Stimulated activated CD8-positive, alpha-beta memory T cell treated with anti-CD3 and anti-CD28 coated beads, Interleukin-4, amount 100 ng/mL, for 24 hours (primary cell): ENCODE data around the gene DDI1.
"Not testable (repeated sequence)": the region's sequence is repeated elsewhere in the genome, so short reads cannot be mapped to it uniquely, and the experiment has no call there.

Experiments
- DNase-seq: peaks from one replicate; pipeline ENCODE4 v3.0.0-alpha.2; 2020; ENCODE audit warnings: low read depth

The DDI1 gene

DNA sequence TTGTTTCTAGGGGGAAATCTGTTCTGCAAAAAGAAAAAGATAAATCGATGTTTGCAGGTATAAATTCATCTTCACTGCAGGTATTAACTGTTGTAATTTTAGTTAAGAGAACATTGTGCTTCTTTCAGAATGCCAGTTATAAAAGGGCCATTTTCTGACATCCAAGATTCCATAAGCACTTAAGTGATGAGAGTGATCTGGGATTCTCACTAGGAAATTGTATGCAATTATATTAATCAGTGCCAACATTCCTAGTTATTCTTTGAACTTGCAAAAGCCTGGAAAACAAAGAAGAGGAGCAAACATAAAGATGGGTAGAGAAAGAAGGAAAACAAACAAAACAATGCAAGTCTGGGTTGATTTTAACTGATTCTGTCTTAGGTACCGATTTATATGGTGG is 5.4 kb downstream of the DDI1 start:
- no peak for DNase-seq

DNA sequence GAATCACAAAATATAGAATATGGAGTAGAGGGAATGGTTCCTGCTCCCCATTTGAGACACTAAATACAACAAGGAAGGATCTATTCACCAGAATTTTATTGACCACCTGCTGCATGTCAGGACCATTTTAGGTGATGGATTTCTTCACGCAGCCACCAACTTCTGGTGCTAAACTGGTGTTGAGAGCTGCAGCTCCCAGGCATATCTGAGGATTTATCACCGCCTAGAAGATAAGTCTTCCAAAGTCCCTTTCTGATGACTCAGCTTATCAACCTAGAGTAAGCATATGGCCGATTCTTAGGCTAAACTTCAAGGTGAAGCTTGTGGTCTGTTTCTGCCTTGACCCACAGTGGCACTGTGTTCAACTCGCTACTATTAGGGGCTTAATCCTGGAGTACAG is 6.7 kb downstream of the DDI1 start:
- no peak for DNase-seq

DNA sequence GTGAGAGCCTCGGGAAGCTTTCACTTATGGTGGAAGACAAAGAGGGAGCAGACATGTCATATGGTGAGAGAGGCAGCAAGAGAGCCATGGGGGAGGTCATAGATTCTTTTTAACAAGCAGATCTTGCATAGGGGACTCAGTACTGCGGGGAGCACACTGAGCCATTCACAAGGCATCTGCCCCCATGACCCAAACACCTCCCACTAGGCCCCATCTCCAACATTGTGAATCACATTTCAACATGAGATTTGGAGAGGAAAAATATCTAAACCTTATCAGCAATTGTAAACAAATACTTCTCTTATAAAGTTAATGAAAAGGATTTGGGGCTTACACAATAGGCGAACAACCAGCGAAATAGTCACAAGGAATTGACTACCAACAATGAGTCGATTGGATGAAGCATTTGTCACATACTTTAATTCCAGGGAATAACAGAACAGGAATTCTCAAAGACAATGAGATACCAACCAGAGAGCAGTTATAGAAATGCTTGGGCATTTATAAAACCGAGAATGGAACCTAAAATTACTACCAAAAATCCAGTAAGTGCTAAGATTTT is 7.3 kb downstream of the DDI1 start:
- DNase-seq: no peak

DNA sequence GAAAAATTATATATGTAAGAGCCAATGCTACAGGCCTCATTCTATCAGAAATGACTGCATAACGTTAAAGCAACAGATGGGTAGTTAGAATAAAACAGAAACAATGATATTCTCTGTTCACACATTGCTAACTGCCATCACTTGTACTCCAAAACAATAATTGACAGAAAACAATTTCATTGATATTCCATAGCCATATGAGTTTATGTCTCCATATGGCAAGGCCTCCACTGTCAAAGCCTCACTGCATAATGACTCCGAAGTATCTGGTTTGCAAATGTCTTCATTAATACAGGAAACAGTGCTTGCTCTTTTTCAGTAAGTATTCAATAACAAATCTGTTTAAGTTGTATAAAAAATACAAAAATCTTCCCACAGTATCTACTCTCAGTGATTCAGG is 9.9 kb downstream of the DDI1 start:
- DNase-seq: no peak

DNA sequence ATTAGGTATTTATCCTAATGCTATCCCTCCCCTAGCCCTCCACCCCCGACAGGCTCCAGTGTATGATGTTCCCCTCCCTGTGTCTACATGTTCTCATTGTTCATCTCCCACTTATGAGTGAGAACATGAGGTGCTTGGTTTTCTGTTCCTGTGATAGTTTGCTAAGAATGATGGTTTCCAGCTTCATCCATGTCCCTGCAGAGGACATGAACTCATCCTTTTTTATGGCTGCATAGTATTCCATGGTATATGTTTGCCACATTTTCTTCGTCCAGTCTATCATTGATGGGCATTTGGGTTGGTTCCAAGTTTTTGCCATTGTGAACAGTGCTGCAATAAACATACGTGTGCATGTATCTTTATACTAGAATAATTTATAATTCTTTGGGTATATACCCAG is 10.4 kb downstream of the DDI1 start:
- not testable (repeated sequence) for DNase-seq

DNA sequence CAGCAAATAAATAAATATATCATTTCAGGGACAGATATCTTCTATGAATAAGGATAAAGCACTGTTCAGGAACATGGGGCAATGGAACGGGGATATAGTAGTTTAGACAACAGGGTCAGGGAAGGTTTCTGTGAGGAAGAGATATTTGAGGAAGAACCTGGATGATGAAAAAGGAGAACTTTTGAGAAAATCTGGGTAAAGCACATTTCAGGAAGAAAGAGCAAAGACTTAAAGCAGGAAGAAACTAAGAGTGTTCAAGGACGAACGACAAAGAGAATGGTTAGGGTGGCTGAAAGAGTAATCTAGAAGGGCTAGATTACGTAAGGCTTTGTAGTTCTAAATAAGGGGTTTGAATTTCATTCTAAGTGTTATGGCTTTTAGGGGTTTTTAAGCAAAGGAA is 12.7 kb downstream of the DDI1 start:
- no peak for DNase-seq

DNA sequence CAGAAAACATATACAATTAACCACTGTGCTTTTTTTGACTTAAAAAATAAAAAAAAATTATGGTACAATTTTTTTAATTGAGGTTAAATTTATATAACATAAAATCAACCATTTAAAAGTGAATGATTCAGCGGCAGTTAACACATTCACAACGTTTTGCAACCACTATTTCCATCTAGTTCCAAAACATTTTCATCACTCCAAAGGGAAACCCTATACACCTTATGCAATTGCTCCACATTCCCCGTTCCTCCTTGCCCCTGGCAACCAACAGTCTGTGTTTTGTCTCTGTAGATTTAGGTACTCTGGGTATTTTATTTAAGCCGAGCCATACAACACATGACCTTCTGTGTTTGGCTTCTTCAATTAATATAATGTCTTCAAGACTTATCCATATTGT is 15.3 kb downstream of the DDI1 start:
- DNase-seq: no peak

DNA sequence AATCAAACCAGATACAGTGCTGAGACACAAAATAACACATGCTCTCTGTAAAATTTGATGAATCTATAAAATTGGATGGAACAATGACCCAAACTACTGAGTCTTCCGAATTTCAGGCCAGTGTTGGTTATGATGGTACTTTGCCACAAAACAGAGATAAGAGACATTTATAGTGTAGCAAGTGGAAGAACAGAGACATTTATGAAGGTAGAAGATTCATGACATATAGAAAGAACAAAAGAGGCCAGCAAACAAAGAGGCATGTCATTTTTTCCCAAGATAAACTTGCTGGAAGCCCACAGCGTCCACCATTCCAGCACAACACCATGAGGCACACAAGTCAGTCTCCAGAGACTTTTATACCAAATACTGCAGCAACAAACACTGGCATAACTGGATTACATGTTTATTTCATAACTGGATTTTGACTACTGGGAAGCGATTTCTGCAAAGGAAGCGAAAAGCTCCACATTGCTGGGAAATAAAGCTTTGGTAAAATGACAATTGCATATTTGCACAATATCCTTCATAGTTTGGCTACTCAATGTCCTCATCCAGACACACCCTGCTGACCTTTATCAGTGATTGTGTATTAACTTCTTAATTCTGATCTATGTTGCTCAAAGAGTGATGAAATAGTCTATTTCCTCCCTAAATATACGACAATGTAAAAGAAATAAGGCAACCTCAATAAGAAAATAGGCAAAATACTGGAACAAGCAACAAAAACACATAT is 17.5 kb downstream of the DDI1 start:
- no peak for DNase-seq

DNA sequence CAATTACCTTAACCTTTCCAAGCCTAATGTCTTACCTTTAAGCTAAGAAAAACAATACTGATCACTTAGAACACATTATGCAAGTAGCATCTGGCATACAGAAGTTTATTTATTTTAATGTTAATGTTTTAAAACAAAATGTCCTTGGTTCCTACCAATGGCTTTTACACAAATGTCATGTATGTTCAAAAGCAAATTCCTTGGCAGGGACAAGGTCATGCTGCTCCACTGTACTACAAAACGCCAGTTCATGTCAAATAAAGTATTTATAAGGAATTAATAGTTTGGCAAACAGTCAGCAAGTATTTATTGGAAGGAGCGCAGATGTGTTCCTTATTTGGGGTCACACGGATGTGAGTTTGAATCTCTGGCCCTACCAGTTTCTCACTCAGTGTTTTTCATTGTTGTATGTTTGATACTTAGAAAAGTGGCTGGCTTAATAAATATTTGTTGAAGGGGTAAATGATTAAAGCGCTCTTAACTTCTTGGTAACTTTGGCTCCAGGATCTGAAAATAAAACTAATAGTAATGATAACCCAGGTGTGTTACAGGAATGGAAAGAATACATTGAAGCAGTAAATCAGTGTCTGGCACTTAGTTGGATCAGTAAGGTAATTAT is 18.6 kb downstream of the DDI1 start:
- no peak for DNase-seq

DNA sequence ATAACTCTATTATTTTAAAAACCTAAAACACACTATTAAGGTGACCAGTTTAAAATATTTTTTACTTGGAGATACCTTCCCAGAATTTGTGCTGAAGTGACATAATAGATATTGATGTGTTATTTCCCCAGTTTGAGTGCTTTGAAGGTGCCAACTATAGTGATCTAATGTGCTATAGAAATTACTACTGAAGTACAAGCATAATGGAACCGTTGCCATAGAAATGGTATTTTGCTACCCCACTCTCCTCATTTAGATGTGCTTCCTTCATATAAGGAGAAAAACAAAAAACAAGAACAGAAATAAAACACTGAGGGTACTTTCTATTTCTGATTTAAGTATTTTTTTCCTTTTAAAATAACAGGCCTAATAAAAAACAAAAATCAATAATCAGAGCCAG is 19.2 kb downstream of the DDI1 start:
- no peak for DNase-seq

DNA sequence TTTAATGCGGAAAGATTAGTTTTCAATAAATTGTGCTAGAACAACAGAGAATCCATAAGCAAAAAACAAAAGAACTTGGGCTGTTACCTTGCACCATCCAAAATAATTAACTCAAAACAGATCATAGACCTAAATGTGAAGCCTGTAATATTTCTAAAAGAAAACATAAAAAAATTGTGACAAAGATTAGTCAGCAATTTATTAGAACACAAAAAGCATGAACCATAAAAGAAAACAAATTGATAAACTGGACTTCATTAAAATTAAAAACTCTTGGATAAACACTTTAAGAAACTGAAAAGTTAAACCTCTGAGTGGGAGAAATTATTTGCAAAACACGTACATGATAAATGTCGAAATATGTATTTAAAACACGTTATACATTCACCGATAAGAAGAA is 21.5 kb downstream of the DDI1 start:
- no peak for DNase-seq

DNA sequence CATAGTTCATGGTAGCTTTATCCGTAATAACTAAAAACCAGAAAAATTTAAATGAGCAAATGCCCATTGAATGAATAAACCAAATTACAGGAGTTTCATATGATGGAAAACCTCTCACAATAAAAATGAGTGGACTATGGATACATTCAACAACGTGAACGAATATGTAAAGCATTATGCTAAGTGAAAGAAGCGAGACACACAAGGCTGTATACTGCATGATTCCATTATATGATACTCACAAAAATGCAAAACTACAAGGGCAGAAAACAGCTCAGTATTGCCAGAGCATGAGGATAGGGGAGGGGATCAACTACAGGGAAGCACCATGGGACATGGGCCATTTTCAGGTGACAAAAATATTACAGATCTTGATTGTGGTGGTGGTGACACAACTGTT is 22.2 kb downstream of the DDI1 start:
- no peak for DNase-seq

DNA sequence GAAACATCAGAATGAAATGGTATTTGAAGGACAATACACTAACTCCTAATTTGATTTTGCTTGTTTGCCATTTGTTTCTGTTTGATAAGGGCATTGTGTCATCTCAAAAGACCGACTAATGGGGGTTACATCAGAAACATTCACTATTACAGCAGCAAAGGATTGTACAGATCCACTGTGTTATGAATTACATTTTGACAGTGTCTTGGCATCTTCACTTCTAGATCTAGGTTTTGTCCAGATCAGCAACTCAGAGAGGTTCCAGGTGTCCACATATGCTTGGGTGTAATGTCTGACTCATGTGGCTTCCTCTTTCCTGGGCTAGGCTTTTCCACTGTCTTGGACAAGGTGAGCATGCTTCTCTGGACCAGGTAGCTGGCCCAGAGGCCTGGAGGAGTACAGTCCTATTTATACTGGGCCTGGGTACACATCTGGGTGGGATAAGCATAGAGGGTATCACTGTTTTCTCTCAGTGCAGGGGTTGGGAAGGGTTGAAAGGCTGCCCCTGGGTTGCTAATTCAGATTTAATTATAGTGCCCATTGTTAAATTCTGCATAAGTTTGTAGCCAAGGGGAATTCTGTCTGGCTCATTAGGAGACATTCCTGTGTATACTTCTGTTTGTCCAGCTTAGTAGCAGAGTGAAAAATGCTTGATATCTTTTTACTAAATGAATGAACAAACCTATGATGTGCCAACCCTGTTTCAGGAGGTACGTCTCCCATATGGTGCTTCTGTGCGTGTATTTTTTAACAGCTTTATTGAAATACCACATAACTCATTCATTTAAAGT is 23.8 kb downstream of the DDI1 start:
- DNase-seq: no peak

DNA sequence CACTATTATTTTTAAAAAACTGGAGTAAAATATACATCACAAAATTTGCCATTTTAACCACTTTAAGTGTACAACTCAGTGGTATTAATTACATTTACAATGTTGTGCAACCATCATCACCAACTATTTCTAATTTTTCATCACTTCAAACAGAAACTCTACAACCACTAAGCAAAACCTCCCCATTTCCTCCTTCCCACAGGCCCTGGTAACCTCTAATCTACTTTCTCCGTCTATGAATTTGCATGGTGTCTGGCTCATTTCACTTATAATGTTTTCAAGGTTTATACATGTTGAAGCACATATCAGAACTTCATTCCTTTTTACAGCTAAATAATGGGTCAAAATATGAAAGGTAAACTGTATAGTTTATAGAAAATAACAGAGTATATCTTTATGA is 24.4 kb downstream of the DDI1 start:
- DNase-seq: no peak

DNA sequence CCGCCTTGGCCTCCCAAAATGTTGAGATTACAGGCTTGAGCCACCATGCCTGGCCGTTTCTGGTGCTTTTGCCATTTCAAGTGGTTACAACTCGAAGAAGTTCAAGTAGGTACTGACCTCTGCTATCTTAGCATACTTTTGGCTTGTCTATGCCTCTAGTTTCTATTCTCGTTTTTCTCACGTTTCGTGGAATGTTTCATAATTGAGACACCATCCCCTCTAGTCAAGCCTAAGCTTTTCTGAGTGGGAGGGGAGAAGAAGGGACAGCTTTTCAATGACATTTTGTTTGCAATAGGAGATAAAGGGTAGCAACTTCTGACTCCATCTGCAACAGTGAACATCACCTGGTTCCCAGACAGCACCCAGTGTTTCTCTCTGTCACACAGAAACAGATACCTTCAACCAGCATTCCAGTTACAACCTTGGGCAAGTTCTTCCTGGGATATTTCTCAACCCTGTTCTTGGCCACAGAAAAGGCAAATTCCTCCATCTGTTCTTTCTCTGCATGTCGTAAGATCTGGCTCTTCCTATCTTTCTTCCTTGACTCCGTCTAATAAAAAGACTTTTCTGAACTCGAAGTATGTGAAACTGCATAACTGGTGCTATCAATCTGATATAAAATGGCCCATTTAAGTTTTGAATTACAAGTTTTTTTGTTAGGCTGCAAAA is 25.5 kb downstream of the DDI1 start:
- no peak for DNase-seq

DNA sequence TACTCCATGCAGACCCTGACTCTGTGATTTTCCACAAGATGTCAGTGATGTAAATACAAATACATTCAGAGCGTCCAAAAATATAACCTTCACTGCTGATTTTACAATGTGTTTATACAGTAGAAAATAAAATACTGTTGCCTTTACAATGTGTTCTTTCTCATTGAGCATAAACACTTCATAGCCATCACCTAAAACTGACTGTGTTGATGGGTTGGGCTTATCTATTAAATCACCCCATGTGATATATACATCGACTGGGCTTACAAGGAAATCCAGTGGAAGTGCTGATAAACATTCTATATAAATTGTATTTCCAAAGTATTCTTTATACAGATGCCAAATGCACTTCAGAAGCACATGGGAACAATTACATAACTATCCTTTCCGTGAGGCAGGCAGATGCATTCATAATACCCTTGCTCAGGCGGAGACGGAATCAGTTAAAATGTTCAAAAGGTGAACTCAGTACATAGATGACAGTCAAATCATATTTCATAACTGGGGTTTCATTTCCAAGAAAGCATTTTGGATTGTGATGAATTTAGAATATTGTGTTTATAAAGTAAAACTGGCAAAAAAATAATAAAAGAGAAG is 27.7 kb downstream of the DDI1 start:
- DNase-seq: no peak

DNA sequence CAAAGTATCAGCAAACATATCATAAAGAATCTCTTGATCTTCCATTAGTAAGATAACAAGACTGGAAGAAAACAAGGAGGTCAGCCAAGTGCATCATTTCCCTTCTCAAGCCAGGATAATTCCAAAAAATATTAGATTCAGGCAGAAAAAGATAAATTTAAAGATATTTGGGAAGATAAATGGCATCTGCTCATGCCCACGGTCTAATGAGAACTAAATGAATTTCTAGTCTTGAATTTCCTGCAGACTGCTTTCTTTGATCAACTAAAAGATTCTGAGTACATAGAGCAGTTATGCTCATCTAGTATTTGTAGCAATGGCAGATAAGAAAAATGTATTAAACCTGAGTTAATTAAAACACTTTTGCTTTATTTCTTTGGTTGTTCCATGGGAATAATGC is 31.1 kb downstream of the DDI1 start:
- no peak for DNase-seq

DNA sequence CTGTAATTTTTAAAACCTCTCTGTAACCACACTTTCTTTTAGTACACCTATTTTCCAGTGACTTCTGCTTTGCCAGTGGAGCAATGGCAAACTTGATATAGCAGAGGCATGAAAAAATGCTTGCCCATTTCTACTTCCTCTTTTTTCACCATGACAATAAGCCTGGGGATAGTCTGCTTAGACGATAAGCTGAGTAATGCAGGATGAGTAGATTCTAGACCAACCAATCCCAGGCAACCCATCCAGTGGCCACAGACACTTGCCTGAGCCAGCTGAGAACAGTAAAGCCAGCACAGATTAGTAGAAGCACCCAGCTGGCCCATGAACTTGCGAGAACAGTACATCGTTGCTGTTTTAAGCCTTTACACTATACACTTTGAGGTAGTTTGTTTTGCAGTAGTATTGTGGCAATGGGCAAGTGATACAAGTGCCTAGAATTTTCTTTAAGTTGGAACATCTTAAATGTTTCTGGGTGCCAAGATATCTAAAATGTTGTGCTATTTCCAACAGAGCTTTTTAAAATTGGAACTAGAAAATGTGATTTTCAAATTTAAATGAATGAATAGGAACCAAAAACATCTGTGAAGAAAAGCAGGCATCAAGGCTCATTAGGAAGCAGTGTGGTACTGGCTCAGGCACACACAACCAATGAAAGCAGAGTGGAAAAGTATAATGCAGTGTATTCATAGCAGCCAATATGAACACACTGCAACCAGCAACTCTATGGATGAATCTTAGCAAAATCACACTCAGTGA is 37.7 kb downstream of the DDI1 start:
- no peak for DNase-seq

DNA sequence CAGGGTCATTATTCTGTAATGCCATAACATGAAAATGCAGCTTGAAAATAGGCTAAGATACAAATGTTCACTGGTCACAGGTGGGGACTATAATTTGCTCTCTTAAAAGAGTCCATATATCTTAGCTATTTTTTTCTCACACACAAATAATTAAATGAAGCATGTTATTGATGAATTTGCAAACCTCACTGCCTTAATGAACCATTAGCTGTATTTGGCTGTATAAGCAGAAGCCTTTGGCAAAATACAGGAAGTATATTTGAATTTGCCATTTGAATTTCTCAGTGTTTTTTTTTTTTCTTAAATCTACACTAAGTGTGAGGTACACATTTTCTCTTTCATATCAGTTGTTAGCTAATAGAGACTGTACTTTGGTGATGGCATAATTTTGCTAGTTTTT is 38.7 kb downstream of the DDI1 start:
- no peak for DNase-seq

DNA sequence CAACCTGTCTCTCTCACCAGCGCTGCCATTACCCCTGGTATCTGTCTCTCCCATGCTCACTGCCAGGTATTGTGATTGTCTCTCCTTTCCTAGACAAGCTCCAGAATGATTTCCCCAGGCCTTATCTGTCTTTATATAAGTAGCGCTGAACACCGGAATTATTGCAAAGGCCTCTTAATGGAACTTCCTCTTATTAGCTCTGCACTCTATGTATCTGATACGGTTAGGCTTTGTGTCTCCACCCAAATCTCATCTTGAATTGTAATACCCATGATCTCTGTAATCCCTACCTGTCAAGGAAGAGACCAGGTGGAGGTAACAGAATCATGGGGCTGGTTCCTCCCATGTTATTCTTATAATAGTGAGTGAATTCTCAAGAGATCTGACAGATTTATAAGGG is 39.3 kb downstream of the DDI1 start:
- DNase-seq: no peak

DNA sequence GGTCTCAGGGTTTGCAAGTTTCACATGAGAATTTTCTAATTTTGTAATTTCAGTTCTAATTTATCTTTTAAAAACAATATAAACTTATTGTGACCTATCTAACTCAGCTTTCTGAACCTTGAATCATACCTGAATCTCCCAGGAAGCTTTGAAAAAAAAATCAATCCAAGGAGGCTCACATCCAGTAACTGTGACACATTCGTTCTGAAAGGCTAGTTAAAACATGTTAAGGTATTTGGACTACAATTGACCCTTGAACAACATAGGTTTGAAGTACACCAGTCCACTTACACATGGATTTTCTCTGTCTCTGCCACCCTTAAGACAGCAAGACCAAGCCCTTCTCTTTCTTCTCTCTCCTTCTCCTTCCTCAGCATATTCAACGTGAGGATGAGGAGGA is 40.0 kb downstream of the DDI1 start:
- no peak for DNase-seq
